ENCODE data around the gene SNX25.

The SNX25 gene

GRCh38 chr4:185182239-185182638 lies 27.2 kb upstream of the SNX25 start:
- no peak for TF ChIP-seq CTCF (IDR thresholded peaks at IDR 0.05; ENCODE audit: insufficient read depth, low read length, poor library complexity, severe bottlenecking)
- Histone ChIP-seq H3K27me3 (replicated peaks; ENCODE audit: control insufficient read depth, insufficient read depth, low read length) (no peaks in the 10 kb centered on the region), H3K36me3 (ENCODE audit: control insufficient read depth, insufficient read depth, low read length) (peaks cover 3% of the 10 kb centered on the region), H3K4me3 (replicated peaks; ENCODE audit: low read depth, low read length) (no peak overlapping the region)
- DNase-seq (ENCODE audit: extremely low read depth, insufficient read length) = no peak

- TF ChIP-seq CTCF (IDR thresholded peaks at IDR 0.05; ENCODE audit: insufficient read depth, low read length, poor library complexity, severe bottlenecking) = peak; percentile 78
- H3K36me3 ChIP-seq (ENCODE audit: control insufficient read depth, insufficient read depth, low read length) = peaks cover 3% of the 10 kb centered on the region
- no peak for DNase-seq (ENCODE audit: extremely low read depth, insufficient read length)
- no peaks in the 10 kb centered on the region for H3K27me3 ChIP-seq (replicated peaks; ENCODE audit: control insufficient read depth, insufficient read depth, low read length)
- H3K4me3 ChIP-seq (replicated peaks; ENCODE audit: low read depth, low read length) = no peak overlapping the region
Measured at GRCh38 chr4:185183622-185184281, 25.6 kb upstream of the SNX25 start.

- no peak for DNase-seq (ENCODE audit: extremely low read depth, insufficient read length)
- Histone ChIP-seq H3K27me3 (replicated peaks; ENCODE audit: control insufficient read depth, insufficient read depth, low read length) (no peaks in the 10 kb centered on the region), H3K4me3 (replicated peaks; ENCODE audit: low read depth, low read length) (no peak overlapping the region), H3K36me3 (ENCODE audit: control insufficient read depth, insufficient read depth, low read length) (peaks cover 4% of the 10 kb centered on the region)
- TF ChIP-seq CTCF (IDR thresholded peaks at IDR 0.05; ENCODE audit: insufficient read depth, low read length, poor library complexity, severe bottlenecking) = no peak
Measured at GRCh38 chr4:185186769-185187168, 22.6 kb upstream of the SNX25 start.

- DNase-seq (ENCODE audit: extremely low read depth, insufficient read length) = no peak
- Histone ChIP-seq H3K27me3 (replicated peaks; ENCODE audit: control insufficient read depth, insufficient read depth, low read length) (no peaks in the 10 kb centered on the region), H3K36me3 (ENCODE audit: control insufficient read depth, insufficient read depth, low read length) (peaks cover 4% of the 10 kb centered on the region), H3K4me3 (replicated peaks; ENCODE audit: low read depth, low read length) (no peak overlapping the region)
- no peak for TF ChIP-seq CTCF (IDR thresholded peaks at IDR 0.05; ENCODE audit: insufficient read depth, low read length, poor library complexity, severe bottlenecking)
Measured at GRCh38 chr4:185189606-185190305, 19.6 kb upstream of the SNX25 start.

GRCh38 chr4:185190306-185190856 lies 19.0 kb upstream of the SNX25 start:
- H3K36me3 ChIP-seq (ENCODE audit: control insufficient read depth, insufficient read depth, low read length) = peaks cover 4% of the 10 kb centered on the region
- DNase-seq (ENCODE audit: extremely low read depth, insufficient read length) = no peak
- TF ChIP-seq CTCF (IDR thresholded peaks at IDR 0.05; ENCODE audit: insufficient read depth, low read length, poor library complexity, severe bottlenecking) = no peak
- H3K27me3 ChIP-seq (replicated peaks; ENCODE audit: control insufficient read depth, insufficient read depth, low read length) = no peaks in the 10 kb centered on the region
- no peak overlapping the region for H3K4me3 ChIP-seq (replicated peaks; ENCODE audit: low read depth, low read length)

Measured in GM06990 (cell line).